Upper lobe of right lung (tissue), 1 donor: ENCODE measurements around the gene MRPS23. TPM values are rescaled to one million over a fixed set of nuclear protein-coding genes. Genes with fewer than 3 reads are reported as not detected.

Experiments used
- ATAC-seq: fragments of 200-7000 bp; cut with Tn5 transposase; one replicate; pipeline ENCODE4 v1.9.1; 2020; ENCODE audit warnings: mild to moderate bottlenecking, moderate library complexity
- DNase-seq: peaks from one replicate; pipeline ENCODE4 v3.0.0-alpha.2; 2020
- H3K27ac ChIP-seq: fragments of 200-600 bp; one replicate; pipeline ENCODE4 v1.8.0; 2022
- H3K27me3 ChIP-seq: fragments of 200-600 bp; one replicate; pipeline ENCODE4 v1.8.0; 2022; ENCODE audit warnings: mild to moderate bottlenecking
- H3K36me3 ChIP-seq: fragments of 200-600 bp; one replicate; pipeline ENCODE4 v1.8.0; 2022
- H3K4me1 ChIP-seq: fragments of 200-600 bp; one replicate; pipeline ENCODE4 v1.8.0; 2022
- H3K4me3 ChIP-seq: fragments of 200-600 bp; one replicate; pipeline ENCODE4 v1.8.0; 2022; ENCODE audit warnings: mild to moderate bottlenecking
- H3K9me3 ChIP-seq: fragments of 200-600 bp; one replicate; pipeline ENCODE4 v1.8.0; 2022
- intact Hi-C: fragments of 100-400 bp; cut with DNase I; formaldehyde crosslinking; loops from one replicate; pipeline ENCODE4 v1.11.0; 2022
- total RNA-seq: library from RNA; stranded (reverse); fragmentation: NEBNext Ultra II Directional; extraction: Animal tissue kit (Norgen Biotek cat#: 25700); gene quantifications from one replicate; pipeline ENCODE4 v1.2.1, GENCODE V29; 2021
- TF ChIP-seq, protein P1 (sequence below): fragments of 200-600 bp; IDR thresholded peaks from one replicate; pipeline ENCODE4 v1.8.0; 2022; ENCODE audit warnings: antibody characterized with exemption
- donor health status: DM: no; HTN: yes; CAD: no; lungs with severe emphysema.

Gene MRPS23
- total RNA-seq, 1 donor from 2014 or later = 36.0 TPM

DNA sequence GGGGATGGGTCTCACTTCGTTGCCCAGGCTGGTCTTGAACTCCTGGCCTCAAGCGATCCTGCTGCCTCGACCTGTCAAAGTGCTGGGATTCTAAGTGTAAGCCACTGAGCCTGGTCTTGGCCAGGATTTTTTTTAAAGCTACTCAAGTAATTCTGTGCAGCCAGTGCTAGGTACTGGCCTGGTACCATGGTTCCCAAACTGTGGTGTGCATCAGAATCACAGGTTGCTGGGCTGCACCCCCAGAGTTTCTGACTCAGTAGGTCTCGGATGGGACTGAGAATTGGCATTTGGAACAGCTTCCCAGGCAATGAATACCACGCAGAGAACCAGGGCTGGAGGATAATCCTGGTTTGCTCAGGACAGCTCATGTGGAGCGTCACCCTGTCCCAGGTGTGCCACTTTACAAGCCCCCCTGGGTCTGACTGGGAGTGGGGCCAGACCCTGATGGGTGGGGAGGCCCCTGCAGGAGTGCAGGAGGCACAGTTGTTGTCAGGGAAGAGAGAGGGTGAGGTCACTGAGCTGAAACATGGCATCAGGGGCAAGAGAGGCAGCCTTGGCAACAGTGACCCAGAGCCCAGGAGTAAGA is 10.7 kb upstream of the MRPS23 start:
- TF ChIP-seq, protein P1, sequence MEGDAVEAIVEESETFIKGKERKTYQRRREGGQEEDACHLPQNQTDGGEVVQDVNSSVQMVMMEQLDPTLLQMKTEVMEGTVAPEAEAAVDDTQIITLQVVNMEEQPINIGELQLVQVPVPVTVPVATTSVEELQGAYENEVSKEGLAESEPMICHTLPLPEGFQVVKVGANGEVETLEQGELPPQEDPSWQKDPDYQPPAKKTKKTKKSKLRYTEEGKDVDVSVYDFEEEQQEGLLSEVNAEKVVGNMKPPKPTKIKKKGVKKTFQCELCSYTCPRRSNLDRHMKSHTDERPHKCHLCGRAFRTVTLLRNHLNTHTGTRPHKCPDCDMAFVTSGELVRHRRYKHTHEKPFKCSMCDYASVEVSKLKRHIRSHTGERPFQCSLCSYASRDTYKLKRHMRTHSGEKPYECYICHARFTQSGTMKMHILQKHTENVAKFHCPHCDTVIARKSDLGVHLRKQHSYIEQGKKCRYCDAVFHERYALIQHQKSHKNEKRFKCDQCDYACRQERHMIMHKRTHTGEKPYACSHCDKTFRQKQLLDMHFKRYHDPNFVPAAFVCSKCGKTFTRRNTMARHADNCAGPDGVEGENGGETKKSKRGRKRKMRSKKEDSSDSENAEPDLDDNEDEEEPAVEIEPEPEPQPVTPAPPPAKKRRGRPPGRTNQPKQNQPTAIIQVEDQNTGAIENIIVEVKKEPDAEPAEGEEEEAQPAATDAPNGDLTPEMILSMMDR = no peak
- ATAC-seq (no peak), DNase-seq (no peak)
- Histone ChIP-seq H3K27me3 (no peaks in the 10 kb centered on the region), H3K9me3 (no peaks in the 10 kb centered on the region), H3K36me3 (no peaks in the 10 kb centered on the region), H3K4me3 (peak overlapping the region; percentile 58), H3K27ac (peak overlapping the region; percentile 76), H3K4me1 (peaks cover 25% of the 10 kb centered on the region)
- intact Hi-C loops = no loop called here

DNA sequence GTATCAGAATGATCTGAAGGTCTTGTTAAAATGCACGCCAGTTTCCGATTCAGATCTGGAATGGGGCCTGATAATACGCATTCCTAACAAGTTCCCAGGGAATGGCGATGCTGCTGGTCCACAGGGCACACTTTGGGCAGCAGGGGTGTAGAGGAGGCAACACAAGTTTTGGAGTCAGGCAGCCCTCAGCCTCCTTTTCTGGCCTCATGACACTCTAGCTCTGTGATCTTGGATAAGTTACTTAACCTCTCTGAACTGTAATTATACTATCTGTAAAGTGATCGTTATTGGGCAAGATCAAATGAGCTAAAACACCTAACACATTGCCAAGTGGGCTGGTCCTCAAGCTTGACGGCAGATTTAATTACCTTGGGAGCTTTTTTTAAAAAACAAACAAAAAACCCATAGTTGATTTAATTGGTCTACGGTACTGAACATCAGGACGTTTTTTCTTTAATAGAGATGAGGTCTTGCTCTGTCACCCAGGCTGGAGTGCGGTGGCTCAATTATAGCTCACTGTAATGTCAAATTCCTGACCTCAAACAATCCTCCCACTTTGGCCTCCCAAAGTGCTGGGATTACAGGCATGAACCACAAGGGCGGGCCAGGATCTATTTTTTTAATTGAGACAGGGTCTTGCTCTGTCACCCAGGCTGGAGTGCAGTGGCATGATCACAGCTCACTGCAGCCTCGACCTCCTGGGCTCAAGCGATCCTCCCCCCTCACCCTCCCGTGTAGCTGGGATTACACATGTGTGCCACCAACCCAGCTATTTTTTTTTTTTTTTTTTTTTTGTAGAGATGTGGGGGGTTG is 10.0 kb upstream of the MRPS23 start:
- Histone ChIP-seq H3K27ac (no peak overlapping the region), H3K4me1 (peaks cover 31% of the 10 kb centered on the region), H3K4me3 (no peak overlapping the region), H3K36me3 (no peaks in the 10 kb centered on the region), H3K9me3 (no peaks in the 10 kb centered on the region), H3K27me3 (no peaks in the 10 kb centered on the region)
- TF ChIP-seq, protein P1 = no peak
- ATAC-seq (no peak), DNase-seq (no peak)
- intact Hi-C loops = loop anchor here (5.0 kb wide), 1 partner anchor 137 kb away; no protein-coding TSS in a partner anchor

DNA sequence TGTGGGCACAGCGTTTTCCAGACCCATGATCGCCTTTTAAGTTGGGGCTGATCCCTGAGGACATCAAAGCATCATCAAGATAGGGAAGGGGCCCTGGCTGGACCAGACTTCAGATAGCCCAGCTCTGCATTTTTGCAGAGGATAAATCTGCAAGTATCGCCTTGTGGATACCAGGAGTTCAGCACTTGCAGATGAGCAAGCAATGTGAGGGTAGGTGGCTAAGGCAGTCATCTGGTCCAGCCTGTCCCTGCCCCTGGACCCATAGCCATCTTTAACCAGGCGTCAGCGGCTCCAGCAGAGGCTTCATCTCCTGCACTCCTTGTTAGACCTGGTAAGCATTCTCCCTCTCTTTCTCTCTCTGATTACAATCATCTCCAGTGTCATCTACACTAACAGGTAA is 9.0 kb upstream of the MRPS23 start:
- intact Hi-C loops = loop anchor here (5.0 kb wide), 1 partner anchor 138 kb away; no protein-coding TSS in a partner anchor
- Histone ChIP-seq H3K27me3 (no peaks in the 10 kb centered on the region), H3K9me3 (no peaks in the 10 kb centered on the region), H3K27ac (no peak overlapping the region), H3K4me3 (no peak overlapping the region), H3K4me1 (peaks cover 33% of the 10 kb centered on the region), H3K36me3 (no peaks in the 10 kb centered on the region)
- TF ChIP-seq, protein P1 = no peak
- no peak for DNase-seq
- no peak for ATAC-seq

DNA sequence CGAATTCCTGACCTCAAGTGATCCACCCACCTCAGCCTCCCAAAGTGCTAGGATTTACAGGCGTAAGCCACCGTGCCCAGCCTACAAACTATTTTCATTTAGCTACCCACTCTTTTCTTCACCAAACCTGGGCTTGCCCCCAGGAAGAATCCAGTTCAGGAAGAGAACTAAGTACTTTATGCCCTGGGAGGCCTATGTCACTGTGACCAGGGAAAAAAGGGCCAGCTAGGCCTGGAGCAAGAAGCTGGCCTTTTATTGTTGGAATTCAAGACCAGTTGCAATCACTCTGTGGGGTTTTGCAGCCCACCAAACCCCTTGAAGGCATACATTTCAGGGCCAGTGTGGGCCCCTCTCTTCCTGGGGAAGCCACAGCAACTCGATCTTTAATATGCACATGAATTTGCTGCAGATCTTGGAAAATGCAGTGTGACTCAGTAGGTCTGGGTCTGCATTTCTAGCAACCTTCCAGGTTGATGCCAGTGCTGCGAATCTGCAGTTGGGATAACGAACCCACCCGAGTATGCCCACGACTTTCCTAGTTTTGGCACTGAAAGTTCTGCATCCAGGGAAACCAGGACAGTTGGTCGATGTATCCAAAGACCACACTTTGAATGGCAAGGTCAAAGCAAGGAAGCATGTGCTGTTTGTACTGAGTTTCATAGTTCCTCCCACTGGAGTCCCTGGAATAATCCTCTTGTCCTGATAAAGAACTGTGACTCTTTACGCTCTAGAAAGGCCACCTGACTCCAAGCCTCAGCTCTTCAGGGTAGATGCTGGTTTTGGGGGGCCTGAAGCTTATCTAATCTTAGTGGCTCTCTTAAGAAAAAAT is 7.2 kb upstream of the MRPS23 start:
- intact Hi-C loops = loop anchor here (5.0 kb wide), 1 partner anchor 140 kb away; no protein-coding TSS in a partner anchor

More for the DNA sequence above, 7.2 kb upstream of the MRPS23 start:
- H3K4me3 ChIP-seq = no peak overlapping the region
- DNase-seq = no peak
- no peaks in the 10 kb centered on the region for H3K9me3 ChIP-seq
- ATAC-seq = no peak
- TF ChIP-seq, protein P1 = no peak
- no peaks in the 10 kb centered on the region for H3K36me3 ChIP-seq
- H3K27ac ChIP-seq = no peak overlapping the region
- H3K4me1 ChIP-seq = peaks cover 33% of the 10 kb centered on the region
- no peaks in the 10 kb centered on the region for H3K27me3 ChIP-seq
